ENCODE measurements around the gene HDAC9. TPM values are rescaled to one million over a fixed set of nuclear protein-coding genes. Genes with fewer than 3 reads are reported as not detected.

HDAC9 gene
- total RNA-seq, 1 experiment from 2014 or later: 7.7 TPM

GRCh38 chr7:19020062-19020461, 524.5 kb downstream of the HDAC9 start:
- Histone ChIP-seq H2BK20ac (ENCODE audit: low read depth, low read length, poor library complexity, severe bottlenecking) (no peak overlapping the region), H3K9me3 (ENCODE audit: control insufficient read depth, low read depth, low read length) (no peaks in the 10 kb centered on the region), H3K27ac (ENCODE audit: insufficient read length, low read depth, low read length) (no peak overlapping the region), H3T11ph (ENCODE audit: low read length) (no peak overlapping the region), H2BK15ac (ENCODE audit: low read depth, low read length) (no peak overlapping the region), H2AK5ac (ENCODE audit: insufficient read length, low read length) (no peak overlapping the region), H2AFZ (ENCODE audit: low read length) (no peak overlapping the region), H3K18ac (ENCODE audit: insufficient read length, low read depth, low read length) (no peak overlapping the region), H2BK5ac (ENCODE audit: insufficient read length, low read length) (no peak overlapping the region), H4K8ac (replicated peaks; ENCODE audit: insufficient read length, low read depth, low read length) (no peak overlapping the region), H3K23me2 (ENCODE audit: insufficient read length, low read depth, low read length, poor library complexity, severe bottlenecking) (no peaks in the 10 kb centered on the region), H3K23ac (ENCODE audit: insufficient read length, low read depth, low read length) (no peak overlapping the region), H3K14ac (ENCODE audit: insufficient read depth, low read length) (no peak overlapping the region), H3K27me3 (ENCODE audit: insufficient read depth, low read length) (no peaks in the 10 kb centered on the region), H2BK120ac (ENCODE audit: low read depth, low read length, poor library complexity, severe bottlenecking) (no peak overlapping the region), H3K79me1 (ENCODE audit: insufficient read depth, low read depth, low read length, poor library complexity, severe bottlenecking) (no peaks in the 10 kb centered on the region), H2BK12ac (ENCODE audit: insufficient read length, low read depth, low read length) (no peak overlapping the region), H3K56ac (ENCODE audit: insufficient read length, low read depth, low read length) (no peak overlapping the region), H4K5ac (ENCODE audit: insufficient read length, low read depth, low read length) (no peak overlapping the region), H3K4me2 (ENCODE audit: insufficient read depth, insufficient read length, low read length) (no peak overlapping the region), H3K4ac (ENCODE audit: low read depth, low read length) (no peak overlapping the region), H3K9ac (ENCODE audit: extremely low read depth, insufficient read length, low read length) (no peak overlapping the region), H3K4me1 (ENCODE audit: insufficient read depth, low read length) (no peaks in the 10 kb centered on the region), H4K20me1 (ENCODE audit: control insufficient read depth, insufficient read depth, insufficient read length) (no peaks in the 10 kb centered on the region), H4K91ac (ENCODE audit: insufficient read length, low read depth, low read length) (no peak overlapping the region), H3K79me2 (ENCODE audit: insufficient read depth, low read length) (no peaks in the 10 kb centered on the region)
- H3K9me3 Mint-ChIP-seq: peaks cover 0 to 2% of the 10 kb centered on the region in 2 experiments; a peak in 2 of 5 replicates
- 0 out of 7 replicates have a peak, but pooled peaks cover 0 to 2% (median 0%) of the 10 kb centered on the region in 3 experiments for H3K36me3 Mint-ChIP-seq (ENCODE audit: insufficient read depth in 1 of 3, low read depth in 3 of 3)
- no peaks in the 10 kb centered on the region for H3K27me3 Mint-ChIP-seq (ENCODE audit: low read depth)
- TF ChIP-seq, protein P1, sequence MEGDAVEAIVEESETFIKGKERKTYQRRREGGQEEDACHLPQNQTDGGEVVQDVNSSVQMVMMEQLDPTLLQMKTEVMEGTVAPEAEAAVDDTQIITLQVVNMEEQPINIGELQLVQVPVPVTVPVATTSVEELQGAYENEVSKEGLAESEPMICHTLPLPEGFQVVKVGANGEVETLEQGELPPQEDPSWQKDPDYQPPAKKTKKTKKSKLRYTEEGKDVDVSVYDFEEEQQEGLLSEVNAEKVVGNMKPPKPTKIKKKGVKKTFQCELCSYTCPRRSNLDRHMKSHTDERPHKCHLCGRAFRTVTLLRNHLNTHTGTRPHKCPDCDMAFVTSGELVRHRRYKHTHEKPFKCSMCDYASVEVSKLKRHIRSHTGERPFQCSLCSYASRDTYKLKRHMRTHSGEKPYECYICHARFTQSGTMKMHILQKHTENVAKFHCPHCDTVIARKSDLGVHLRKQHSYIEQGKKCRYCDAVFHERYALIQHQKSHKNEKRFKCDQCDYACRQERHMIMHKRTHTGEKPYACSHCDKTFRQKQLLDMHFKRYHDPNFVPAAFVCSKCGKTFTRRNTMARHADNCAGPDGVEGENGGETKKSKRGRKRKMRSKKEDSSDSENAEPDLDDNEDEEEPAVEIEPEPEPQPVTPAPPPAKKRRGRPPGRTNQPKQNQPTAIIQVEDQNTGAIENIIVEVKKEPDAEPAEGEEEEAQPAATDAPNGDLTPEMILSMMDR (conservative IDR thresholded peaks at IDR 0.05): no peak
- no peak overlapping the region for H3K27ac Mint-ChIP-seq
- peaks cover 8 to 18% of the 10 kb centered on the region in 2 experiments for H3K4me1 Mint-ChIP-seq
- no peak overlapping the region for H3K4me3 Mint-ChIP-seq
- WGBS (ENCODE audit: extremely low coverage, insufficient read length, low lambda C conversion rate): no CpG with 5 or more reads among the region's 2 CpGs
- no peak for DNase-seq

All from H9 (cell line).